AG09309 (cell line): Measurements from ENCODE around the gene LRRC45.

Experiments used
- DNase-seq: peaks from one replicate; pipeline ENCODE4 v3.0.0-alpha.2; 2010; ENCODE audit warnings: low read depth
- H3K4me3 ChIP-seq: 2 replicates; pipeline ENCODE4 v1.5.1; 2011; ENCODE audit warnings: mild to moderate bottlenecking, low read depth, low read length, moderate library complexity; ENCODE audit not compliant: control insufficient read depth
- TF ChIP-seq, protein P1 (sequence below): IDR thresholded peaks from 2 replicates; pipeline ENCODE4 v1.5.1; 2011; ENCODE audit warnings: mild to moderate bottlenecking, low read depth, low read length, inconsistent platforms; ENCODE audit not compliant: insufficient read depth, control insufficient read depth; ENCODE audit errors: missing control alignments

LRRC45 gene

DNA sequence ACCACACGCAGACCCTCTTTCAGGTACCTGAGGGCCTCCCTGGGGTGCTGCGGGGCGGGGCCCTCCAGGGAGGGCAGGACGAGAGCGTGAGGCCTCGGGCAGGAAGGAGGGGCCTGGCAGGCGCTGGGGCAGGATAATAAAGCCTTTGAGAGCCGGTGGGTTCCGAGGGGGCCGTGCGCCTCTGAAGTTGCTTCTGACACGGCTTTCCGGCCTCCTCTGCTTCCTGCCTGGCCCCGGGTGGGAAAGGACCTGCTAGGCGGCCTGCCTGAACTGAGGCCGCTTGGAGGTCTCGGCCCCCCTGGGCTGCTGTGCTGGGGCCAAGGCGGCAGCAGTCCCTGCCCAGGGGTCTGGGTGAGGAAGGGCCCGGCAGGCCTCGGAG, 10.9 kb upstream of the LRRC45 start:
- TF ChIP-seq, protein P1, sequence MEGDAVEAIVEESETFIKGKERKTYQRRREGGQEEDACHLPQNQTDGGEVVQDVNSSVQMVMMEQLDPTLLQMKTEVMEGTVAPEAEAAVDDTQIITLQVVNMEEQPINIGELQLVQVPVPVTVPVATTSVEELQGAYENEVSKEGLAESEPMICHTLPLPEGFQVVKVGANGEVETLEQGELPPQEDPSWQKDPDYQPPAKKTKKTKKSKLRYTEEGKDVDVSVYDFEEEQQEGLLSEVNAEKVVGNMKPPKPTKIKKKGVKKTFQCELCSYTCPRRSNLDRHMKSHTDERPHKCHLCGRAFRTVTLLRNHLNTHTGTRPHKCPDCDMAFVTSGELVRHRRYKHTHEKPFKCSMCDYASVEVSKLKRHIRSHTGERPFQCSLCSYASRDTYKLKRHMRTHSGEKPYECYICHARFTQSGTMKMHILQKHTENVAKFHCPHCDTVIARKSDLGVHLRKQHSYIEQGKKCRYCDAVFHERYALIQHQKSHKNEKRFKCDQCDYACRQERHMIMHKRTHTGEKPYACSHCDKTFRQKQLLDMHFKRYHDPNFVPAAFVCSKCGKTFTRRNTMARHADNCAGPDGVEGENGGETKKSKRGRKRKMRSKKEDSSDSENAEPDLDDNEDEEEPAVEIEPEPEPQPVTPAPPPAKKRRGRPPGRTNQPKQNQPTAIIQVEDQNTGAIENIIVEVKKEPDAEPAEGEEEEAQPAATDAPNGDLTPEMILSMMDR, result no peak
- DNase-seq, result no peak
- no peak overlapping the region for H3K4me3 ChIP-seq

DNA sequence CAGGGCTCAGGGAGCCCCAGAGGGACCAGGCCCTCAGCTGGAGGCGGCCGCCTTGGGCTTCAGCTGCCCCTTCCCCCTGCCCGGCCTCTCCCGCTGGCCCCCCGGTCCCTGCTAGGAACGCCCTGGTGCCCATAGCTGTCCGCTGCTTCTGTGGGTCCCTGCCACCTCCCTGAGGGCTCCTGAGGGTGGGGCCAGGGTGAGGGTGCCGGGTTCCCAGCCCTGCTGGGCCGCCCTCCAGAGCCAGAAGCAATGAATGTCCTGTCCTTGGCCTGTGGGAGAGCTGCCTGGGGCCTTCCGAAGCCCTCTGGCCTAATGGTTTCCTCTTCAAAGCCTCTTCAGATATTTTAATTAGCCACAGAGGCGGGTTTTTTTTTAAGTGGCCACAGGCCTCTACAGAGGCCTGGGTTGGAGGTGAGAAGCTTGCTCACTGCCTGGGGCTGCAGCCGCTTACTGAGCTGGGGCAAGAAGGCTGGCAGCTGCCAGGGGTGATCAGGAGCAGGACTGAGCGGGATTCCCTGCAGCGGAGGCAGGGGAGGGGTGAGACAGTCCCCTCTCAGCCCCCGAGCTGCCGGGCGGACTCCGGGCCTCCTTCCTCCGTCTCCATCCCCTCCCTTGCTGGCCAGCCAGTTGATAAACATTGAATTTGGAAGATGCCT, 10.3 kb upstream of the LRRC45 start:
- no peak for DNase-seq
- no peak overlapping the region for H3K4me3 ChIP-seq
- TF ChIP-seq, protein P1, result no peak

DNA sequence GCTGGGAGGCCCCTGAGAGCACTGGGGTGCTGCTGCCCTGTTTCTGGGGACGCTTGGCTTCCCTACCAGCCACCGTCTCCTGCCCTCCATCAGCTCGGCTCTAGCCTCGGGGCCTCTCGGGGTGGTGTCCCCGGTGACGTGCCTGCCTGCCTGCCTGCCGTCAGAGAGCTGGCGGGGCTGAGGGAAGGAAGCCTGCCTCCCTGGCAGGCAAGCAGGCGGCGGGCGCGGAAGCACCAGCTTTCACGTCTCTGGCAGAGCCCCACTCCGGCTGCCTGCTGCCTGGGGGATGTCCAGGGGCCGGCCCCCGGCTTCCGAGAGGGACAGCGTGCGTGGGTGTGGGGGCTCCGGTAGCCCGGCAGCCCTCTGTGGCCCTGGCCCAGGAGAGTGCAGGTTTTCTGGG, 9.8 kb upstream of the LRRC45 start:
- H3K4me3 ChIP-seq, result no peak overlapping the region
- DNase-seq, result no peak
- TF ChIP-seq, protein P1, result no peak

DNA sequence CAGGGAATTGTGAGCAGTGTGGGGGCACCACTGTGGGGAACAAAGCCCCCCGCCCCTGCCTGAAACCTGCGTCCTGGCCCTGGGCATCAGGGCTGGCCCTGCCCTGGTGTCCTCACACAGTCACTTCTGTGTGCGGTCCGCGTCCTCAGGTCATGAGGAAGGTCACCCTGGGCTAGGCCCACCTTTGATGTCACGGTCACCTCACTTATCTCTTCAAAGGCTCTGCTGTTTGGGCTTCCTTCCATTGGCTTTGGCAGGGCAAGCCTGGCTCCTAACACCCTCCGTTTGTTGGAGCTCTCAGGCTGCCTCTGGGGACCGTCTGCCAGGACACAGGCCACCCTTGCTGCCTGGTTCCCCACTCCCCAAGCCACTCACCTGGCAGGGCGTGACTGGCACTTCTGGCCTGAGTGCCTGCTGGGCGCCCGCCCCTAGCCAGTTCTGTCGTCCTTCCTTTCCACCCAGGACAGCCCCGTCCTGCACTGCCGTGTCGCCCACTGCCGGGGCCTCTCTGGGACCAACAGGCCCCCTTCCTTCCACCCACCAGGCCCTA, 9.3 kb upstream of the LRRC45 start:
- no peak overlapping the region for H3K4me3 ChIP-seq
- DNase-seq, result no peak
- TF ChIP-seq, protein P1, result no peak

DNA sequence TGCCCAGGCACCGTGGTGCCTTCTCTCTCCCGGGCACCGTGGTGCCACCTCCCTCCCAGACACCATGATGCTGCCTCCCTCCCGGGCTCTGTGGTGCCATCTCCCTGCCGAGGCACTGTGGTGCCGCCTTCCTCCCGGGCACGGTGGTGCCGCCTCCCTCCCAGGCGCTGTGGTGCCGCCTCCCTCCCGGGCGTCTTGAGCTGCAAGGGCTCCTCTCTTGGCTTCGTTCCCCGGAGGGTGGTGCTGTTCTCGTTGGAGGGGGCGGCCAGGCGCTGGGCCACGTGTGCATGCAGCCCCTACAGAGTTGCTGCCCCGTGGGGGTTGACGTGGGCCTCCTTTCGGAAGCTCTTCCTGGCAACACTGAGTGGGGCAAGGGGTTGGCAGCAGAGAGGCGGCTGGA, 8.7 kb upstream of the LRRC45 start:
- H3K4me3 ChIP-seq, result no peak overlapping the region
- TF ChIP-seq, protein P1, result no peak

DNA sequence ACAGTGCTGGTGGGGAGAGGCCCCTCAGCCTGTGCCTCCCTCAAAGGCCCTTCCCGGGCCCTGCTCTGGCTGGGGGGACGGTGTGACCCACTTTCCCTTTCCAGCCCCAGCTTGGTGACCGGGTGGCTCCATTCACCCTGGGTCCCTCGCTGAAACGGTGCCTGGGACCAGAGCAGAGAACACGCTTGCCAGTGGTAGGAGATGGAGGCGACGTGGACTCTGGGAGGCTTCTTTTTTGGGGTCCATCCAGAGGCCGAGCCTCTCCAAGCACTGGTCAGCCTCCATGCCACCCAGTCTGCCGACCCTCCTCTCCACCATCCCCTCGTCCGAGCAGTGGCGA, 8.2 kb upstream of the LRRC45 start:
- DNase-seq, result no peak
- TF ChIP-seq, protein P1, result no peak
- no peak overlapping the region for H3K4me3 ChIP-seq

More for the DNA sequence above, 8.7 kb upstream of the LRRC45 start:
- DNase-seq, result no peak

DNA sequence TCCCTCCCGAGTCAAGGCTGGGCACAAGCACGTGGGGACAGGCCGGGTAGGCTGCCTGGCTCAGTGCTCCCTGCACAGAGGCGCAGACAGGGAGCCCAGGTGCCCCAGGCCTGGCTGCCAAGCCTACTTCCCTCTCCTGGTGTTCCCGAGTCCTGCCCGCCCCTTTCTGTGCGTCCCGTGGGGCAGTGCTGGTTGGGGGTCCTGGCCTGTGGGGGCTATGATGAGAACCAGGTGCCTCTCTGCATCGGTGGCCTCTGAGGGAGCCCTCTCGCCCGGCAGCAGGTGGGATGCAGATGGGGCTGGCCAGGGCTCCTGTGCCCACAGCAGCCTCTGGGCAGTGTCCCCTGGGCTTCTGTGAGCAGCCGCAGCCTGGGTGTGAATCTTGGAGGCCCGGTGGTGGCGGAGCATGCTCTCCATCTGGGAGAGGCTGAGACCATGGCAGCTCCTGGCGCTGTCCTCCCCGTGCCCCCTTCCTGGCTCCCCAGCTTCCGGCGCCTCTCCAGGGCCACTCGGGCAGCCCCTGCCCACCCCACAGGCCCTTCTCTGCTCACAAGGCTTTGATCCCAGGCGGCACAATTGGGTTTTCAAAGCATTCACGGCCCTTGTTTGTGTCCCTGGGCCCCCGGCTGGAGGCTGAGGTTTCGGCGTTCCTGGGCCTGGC, 7.7 kb upstream of the LRRC45 start:
- DNase-seq, result no peak
- TF ChIP-seq, protein P1, result no peak

More for the DNA sequence above, 7.7 kb upstream of the LRRC45 start:
- no peak overlapping the region for H3K4me3 ChIP-seq
